HUDEP-2 (cell line): Measurements from ENCODE around the gene TCF15.
"Not testable (repeated sequence)": the region's sequence is repeated elsewhere in the genome, so short reads cannot be mapped to it uniquely, and the experiment has no call there.

Experiments used
- DNase-seq, 76 experiments: peaks; one replicate each; lab custom pipeline; 2025; ENCODE audit not compliant: unreplicated experiment in 76 of 76; lab: John Stamatoyannopoulos, UW

Gene TCF15

GRCh38 chr20:642398-643174 is 32.5 kb upstream of the TCF15 start:
- DNase-seq = no peak

GRCh38 chr20:642013-642397 is 31.9 kb upstream of the TCF15 start:
- not testable (repeated sequence) for DNase-seq

DNA sequence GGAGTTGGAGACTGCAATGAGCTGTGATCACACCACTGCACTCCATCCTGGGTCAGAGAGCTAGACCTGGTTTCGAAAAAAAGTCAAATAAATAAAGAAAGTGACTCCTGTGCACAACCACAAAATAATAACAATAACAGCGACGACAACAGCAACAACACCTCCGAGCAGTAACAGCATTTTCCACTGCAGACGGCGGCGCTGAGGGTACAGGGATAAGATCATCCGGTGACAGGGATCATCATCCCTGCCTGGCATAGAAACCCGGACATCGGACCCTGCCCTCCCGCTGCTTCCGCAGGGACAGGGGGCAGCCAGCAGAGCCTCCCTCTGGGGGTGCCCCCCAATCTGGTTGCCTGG is 31.4 kb upstream of the TCF15 start:
- DNase-seq = no peak

DNA sequence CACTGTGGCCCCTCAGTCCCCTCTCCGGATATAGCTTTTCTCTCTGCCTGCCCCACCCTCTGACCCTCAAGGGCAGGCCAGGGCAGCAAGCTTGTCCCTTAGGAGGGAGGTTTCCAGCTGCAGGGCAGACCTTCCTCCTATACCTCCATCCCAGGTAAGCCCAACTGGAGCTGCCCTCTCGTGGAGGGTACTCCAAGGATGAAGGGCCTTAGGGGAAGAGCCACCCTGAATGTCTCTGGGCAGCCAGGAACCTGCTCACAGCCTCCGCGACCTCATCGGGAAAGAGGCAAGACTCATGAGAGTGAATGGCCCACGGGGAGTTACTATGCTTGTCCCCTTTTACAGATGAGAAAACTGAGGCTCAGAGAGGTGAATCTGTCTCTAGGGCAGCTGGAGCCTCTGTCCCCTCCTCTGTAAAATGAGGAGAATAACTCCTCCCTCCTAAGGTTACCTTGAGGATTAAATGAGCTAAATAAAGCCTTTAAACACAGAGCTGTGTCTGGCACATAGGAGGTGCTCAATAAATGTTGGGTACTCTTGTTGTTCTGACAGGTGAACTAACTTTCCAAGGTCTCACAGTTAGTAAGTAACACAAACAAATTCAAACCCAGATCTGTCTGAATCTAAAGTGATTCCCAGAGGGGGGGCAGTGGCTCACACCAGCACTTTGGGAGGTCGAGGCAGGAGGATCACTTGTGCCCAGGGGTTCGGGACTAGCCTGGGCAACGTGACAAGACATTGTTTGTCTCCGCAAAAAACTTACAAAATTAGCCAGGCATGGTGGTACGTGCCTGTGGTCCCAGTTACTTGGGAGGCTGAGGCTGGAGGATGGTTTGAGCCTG is 30.8 kb upstream of the TCF15 start:
- DNase-seq = no peak

GRCh38 chr20:638579-638978 is 28.5 kb upstream of the TCF15 start:
- no peak for DNase-seq

GRCh38 chr20:637559-637958 is 27.4 kb upstream of the TCF15 start:
- DNase-seq = no peak

DNA sequence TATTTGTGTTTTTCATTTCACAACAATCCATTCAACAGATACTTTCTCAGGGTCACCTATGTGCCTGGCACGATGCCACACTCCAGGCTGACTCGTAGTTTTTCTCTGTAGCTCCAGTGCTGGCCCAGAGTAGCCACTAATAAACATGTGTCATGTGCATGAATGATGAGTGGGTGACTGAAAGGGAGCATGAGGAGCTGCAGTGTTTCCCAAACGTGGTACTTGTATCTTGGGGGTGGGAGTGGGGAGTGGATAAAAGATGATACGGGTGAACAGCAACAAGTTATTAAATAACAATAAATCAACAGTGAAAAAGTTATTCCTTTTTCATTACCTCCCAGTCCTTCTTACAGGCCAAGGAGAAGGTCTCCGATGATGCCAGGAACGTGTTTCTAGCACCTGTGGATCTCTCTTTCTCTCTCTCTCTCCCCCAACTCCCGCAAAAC is 25.8 kb upstream of the TCF15 start:
- DNase-seq = no peak

DNA sequence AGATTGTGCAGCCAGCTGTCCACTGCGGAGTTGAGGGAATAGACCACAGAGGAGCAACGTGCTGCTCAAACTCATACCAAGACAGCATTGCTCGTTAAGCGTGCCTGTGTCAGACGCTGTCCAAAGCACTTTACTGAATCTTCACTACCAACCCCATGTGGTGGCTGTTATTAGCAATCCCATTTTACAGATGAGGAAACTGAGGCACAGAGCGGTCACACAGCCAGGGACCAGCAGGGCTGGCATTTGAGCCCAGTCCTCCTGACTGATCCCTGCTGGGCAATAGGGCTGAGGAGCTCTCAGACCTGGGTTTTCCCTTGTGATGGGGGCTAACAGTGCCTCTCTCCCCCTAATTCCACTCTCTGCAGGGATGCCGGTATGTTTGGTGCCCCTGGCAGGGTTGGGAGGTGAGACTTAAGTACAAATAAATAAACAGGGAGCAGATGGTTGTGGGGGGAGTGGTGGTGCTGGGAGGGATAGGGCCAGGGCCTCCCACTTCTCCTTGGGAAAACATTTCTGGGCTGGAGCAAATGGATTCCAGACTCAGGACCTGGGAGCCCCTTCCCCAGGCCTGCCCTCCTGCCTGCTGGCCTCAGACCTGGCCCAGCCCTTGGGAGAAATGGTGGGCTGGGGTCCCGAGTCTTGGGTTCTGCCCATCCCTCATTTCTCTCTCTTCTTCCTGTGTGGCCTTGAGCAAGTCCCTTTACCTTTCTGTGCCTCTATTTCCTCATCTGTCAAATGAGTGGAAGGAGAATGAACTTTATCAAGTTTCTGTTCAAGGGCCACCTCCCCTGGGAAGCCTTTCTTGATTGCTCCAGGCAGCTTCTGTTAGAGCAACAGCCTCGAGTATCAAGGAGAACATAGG is 25.2 kb upstream of the TCF15 start:
- DNase-seq = no peak

- no peak for DNase-seq
Measured at GRCh38 chr20:634148-634925, 24.2 kb upstream of the TCF15 start.

DNA sequence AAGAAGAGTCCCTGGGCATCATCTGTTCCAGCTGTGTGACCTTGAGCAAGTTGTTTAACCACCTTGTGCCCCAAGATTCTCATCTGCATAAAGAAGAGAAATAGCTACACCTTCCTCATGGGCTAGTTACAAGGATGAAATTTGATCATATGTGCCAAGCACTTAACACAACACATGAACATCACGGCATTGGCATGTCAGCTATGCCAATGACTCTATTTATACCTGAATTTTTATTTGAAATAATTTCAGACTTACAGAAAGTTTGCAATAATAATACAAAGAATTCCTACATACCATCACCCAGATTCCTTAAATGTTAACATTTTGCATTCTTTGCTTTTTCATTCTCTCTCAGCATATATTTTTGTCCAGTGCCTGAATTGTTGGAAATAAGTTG is 21.0 kb upstream of the TCF15 start:
- DNase-seq = no peak

GRCh38 chr20:626579-626978 is 16.5 kb upstream of the TCF15 start:
- no peak for DNase-seq

- no peak for DNase-seq
Measured at GRCh38 chr20:625360-625932, 15.3 kb upstream of the TCF15 start.

GRCh38 chr20:623704-624103 is 13.6 kb upstream of the TCF15 start:
- no peak for DNase-seq

DNA sequence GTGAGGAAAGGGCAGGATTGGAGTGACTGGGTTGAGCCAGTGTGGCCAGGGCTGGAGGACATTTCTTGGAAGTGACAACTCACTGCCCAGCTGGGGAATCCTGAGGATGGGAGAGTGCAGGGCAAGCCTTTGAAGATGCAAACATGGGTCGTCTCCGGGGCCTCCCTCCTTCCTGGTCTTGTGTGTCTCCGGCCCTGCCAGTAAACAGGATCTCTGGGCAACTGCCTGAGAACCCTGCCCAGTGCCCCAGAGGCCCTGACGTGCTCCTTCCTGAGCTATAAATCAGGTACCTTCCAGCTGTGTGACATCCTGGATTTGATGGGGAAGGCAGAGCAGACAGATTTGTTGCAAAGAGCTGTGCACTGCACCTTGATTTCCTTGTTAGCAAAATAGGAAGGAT is 12.9 kb upstream of the TCF15 start:
- DNase-seq = no peak

GRCh38 chr20:622161-622560 is 12.1 kb upstream of the TCF15 start:
- no peak for DNase-seq

- DNase-seq = no peak
Measured at GRCh38 chr20:621125-621756, 11.1 kb upstream of the TCF15 start.

- no peak for DNase-seq
Measured at GRCh38 chr20:620246-620645, 10.1 kb upstream of the TCF15 start.

- DNase-seq = no peak
Measured at GRCh38 chr20:618980-619379, 8.9 kb upstream of the TCF15 start.

DNA sequence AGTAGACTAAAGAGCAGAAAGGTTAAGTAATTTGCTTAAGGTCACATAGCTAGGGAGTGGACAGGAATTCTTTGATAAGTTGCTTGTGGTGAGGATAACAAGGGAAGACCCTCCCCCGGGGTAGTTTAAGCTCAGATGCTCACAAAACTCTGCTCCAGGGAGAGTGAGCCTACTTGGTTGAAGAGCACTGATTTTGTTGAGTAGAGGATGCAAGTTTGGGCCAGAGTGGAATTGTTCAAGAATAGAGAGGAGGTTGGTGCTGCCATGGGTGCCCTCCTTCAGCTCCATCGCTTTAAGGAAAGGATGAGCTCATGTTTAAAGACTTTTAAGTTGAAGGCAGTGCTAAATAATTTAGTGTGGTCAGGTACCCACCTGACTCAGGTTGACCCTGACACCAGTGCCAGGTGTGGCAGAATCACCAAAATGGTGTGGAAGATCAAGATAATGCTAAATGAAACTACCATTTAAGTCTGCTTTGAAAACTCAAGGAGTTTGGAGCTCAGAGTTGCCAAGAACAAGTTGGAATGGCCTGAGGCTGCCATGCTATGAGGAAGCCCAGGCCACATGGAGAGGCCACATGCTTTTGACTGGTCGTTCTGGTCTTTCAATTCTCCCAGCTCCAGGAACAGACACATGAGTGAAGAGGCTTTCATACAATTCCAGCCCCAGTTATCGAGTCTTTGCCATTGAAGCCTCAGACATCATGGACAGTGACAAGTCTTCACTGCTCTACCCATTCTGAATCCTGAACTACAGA is 8.0 kb upstream of the TCF15 start:
- no peak for DNase-seq
